Thyroid gland (tissue), 4 donors: ENCODE measurements around the gene PTCH2.

Experiments
- POLR2A ChIP-seq, 2 donors: fragments of 450-650 bp; IDR thresholded peaks; one replicate each; pipeline ENCODE4 v1.6.1; 2017; ENCODE audit warnings: antibody characterized with exemption in 2 of 2, mild to moderate bottlenecking in 2 of 2, moderate library complexity in 1 of 2
- TF ChIP-seq, protein P1 (sequence below), 6 experiments: fragments of 200-600 bp in 3 of 6; fragments of 450-650 bp in 3 of 6; sonication (generic) in 3 of 6; IDR thresholded peaks; one replicate each; pipeline ENCODE4 v1.5.1; 2016 to 2019; ENCODE audit warnings: antibody characterized with exemption in 6 of 6, mild to moderate bottlenecking in 2 of 6, inconsistent platforms in 1 of 6, moderate library complexity in 1 of 6

DNA sequence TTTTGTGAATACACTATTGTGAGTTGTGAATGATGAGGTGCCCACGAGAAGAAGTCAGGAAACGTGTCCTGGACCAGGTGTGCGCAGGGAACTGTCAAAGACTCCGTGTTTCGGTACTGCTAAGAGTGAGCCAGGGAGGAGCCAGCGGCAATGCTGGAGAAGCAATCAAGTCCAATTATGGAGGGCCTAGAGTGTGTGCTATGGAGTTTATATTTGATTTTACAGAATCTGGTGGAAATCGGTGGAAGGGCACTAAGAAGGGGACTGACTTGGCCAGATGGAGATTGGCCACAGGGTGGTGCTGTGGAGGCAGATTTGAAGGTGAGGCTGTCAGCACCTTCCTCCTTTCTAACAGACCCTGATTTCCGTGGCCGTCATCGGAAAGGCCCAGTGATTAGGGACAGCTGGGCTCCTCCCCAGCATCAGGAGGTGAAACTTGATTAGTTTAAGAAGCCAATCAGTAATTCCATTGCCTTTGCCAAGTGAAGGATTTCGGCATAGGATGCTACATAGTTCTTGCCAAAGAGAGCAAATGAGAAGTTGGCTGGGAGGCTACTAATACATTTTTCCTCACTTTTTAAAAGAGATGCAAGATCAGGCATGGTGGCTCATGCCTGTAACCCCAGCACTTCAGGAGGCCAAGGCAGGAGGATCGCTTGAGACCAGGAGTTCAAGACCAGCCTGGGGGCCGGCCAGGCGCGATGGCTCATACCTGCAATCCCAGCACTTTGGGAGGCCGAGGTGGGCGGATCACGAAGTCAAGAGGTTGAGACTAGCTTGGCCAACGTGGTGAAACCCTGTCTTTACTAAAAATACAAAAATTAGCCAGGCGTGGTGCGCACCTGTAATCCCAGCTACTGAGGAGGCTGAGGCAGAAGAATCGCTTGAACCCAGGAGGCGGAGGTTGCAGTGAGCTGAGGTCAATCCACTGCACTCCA is 7.0 kb downstream of the PTCH2 start:
- TF ChIP-seq, protein P1, sequence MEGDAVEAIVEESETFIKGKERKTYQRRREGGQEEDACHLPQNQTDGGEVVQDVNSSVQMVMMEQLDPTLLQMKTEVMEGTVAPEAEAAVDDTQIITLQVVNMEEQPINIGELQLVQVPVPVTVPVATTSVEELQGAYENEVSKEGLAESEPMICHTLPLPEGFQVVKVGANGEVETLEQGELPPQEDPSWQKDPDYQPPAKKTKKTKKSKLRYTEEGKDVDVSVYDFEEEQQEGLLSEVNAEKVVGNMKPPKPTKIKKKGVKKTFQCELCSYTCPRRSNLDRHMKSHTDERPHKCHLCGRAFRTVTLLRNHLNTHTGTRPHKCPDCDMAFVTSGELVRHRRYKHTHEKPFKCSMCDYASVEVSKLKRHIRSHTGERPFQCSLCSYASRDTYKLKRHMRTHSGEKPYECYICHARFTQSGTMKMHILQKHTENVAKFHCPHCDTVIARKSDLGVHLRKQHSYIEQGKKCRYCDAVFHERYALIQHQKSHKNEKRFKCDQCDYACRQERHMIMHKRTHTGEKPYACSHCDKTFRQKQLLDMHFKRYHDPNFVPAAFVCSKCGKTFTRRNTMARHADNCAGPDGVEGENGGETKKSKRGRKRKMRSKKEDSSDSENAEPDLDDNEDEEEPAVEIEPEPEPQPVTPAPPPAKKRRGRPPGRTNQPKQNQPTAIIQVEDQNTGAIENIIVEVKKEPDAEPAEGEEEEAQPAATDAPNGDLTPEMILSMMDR (IDR thresholded peaks at IDR 0.05): peak; percentile 43 to 86 (median 79)
- TF ChIP-seq POLR2A (IDR thresholded peaks at IDR 0.05): no peak
